ENCODE measurements around the gene FLRT2. TPM values are rescaled to one million over a fixed set of nuclear protein-coding genes. Genes with fewer than 3 reads are reported as not detected.

The FLRT2 gene
- total RNA-seq, 4 donors from 2014 or later = 3.4 to 7.0 (median 4.0) TPM

- no peak for DNase-seq
- H3K4me1 ChIP-seq = no peaks in the 10 kb centered on the region
- no peaks in the 10 kb centered on the region for H3K9me3 ChIP-seq
- intact Hi-C loops (cut with DNase I; ENCODE audit: low total_unique reads) = no loop called here
- WGBS, 2 donors (ENCODE audit: low coverage in 1 of 2) = 33 to 82% methylated on average over 1 to 3 of the region's 3 CpGs
- no peaks in the 10 kb centered on the region for H3K27me3 ChIP-seq
- no peak for TF ChIP-seq POLR2AphosphoS5 (IDR thresholded peaks at IDR 0.05)
- no peak for TF ChIP-seq EP300 (IDR thresholded peaks at IDR 0.05; ENCODE audit: low read depth)
- no peak for TF ChIP-seq CTCF (IDR thresholded peaks at IDR 0.05)
- no peak for TF ChIP-seq POLR2A (IDR thresholded peaks at IDR 0.05)
- H3K36me3 ChIP-seq = no peaks in the 10 kb centered on the region
- in situ Hi-C loops (cut with MboI; ENCODE audit: low pct_ligation_motif_present in 1 of 4, low pct_unique_long_range_greater_than_20kb in 1 of 4, low sequenced_read_pairs in 3 of 4) = no loop called here
- no peak overlapping the region for H3K4me3 ChIP-seq
- H3K27ac ChIP-seq = no peak overlapping the region
Observed at GRCh38 chr14:85618978-85619377, 89.0 kb downstream of the FLRT2 start.

DNA sequence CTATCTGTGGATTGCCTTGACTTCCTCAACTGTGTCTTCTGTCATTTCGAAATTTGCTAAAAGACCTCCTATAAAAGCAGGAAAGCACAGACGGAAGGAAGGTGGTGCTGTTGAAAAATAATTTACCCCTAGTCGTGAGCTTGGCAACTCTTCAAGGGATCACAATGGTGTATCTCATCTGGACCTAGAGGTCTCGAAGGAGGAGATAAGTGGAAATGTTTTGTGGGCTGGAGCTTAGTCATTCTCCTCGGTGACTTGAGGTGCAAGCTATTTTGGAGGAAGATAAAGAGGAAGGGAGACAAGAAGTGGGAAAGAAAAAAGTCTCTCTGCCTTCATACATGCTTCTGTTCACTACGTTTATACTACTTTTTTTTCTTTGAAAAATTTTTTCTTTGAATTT, 89.9 kb downstream of the FLRT2 start:
- in situ Hi-C loops (cut with MboI; ENCODE audit: low pct_ligation_motif_present in 1 of 4, low pct_unique_long_range_greater_than_20kb in 1 of 4, low sequenced_read_pairs in 3 of 4) (no loop called here), intact Hi-C loops (cut with DNase I; ENCODE audit: low total_unique reads) (no loop called here)
- no peaks in the 10 kb centered on the region for H3K36me3 ChIP-seq
- TF ChIP-seq CTCF (IDR thresholded peaks at IDR 0.05) (no peak), POLR2AphosphoS5 (IDR thresholded peaks at IDR 0.05) (no peak), POLR2A (IDR thresholded peaks at IDR 0.05) (no peak), EP300 (IDR thresholded peaks at IDR 0.05; ENCODE audit: low read depth) (no peak)
- no peak overlapping the region for H3K4me3 ChIP-seq
- 35 to 50% methylated on average over 6 of the region's 6 CpGs for WGBS, 2 donors (ENCODE audit: low coverage in 1 of 2)
- no peaks in the 10 kb centered on the region for H3K9me3 ChIP-seq
- no peaks in the 10 kb centered on the region for H3K27me3 ChIP-seq
- no peak for DNase-seq
- no peak overlapping the region for H3K27ac ChIP-seq
- no peaks in the 10 kb centered on the region for H3K4me1 ChIP-seq

- intact Hi-C loops (cut with DNase I; ENCODE audit: low total_unique reads) = no loop called here
Observed at GRCh38 chr14:85620947-85621346, 91.0 kb downstream of the FLRT2 start.

DNA sequence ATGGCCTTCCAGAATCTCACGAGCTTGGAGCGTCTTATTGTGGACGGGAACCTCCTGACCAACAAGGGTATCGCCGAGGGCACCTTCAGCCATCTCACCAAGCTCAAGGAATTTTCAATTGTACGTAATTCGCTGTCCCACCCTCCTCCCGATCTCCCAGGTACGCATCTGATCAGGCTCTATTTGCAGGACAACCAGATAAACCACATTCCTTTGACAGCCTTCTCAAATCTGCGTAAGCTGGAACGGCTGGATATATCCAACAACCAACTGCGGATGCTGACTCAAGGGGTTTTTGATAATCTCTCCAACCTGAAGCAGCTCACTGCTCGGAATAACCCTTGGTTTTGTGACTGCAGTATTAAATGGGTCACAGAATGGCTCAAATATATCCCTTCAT, 92.2 kb downstream of the FLRT2 start:
- H3K4me1 ChIP-seq = no peaks in the 10 kb centered on the region
- intact Hi-C loops (cut with DNase I; ENCODE audit: low total_unique reads) = no loop called here
- 88 to 92% methylated on average over 9 to 13 of the region's 13 CpGs for WGBS, 2 donors (ENCODE audit: low coverage in 1 of 2)
- H3K27ac ChIP-seq = no peak overlapping the region
- no peaks in the 10 kb centered on the region for H3K27me3 ChIP-seq
- no peaks in the 10 kb centered on the region for H3K9me3 ChIP-seq
- no peak for DNase-seq
- no peak overlapping the region for H3K4me3 ChIP-seq
- no peak for TF ChIP-seq CTCF (IDR thresholded peaks at IDR 0.05)
- in situ Hi-C loops (cut with MboI; ENCODE audit: low pct_ligation_motif_present in 1 of 4, low pct_unique_long_range_greater_than_20kb in 1 of 4, low sequenced_read_pairs in 3 of 4) = no loop called here
- H3K36me3 ChIP-seq = no peaks in the 10 kb centered on the region

More at GRCh38 chr14:85620947-85621346, 91.0 kb downstream of the FLRT2 start:
- in situ Hi-C loops (cut with MboI; ENCODE audit: low pct_ligation_motif_present in 1 of 4, low pct_unique_long_range_greater_than_20kb in 1 of 4, low sequenced_read_pairs in 3 of 4) = no loop called here
- 46 to 53% methylated on average over 2 to 3 of the region's 3 CpGs for WGBS, 2 donors (ENCODE audit: low coverage in 1 of 2)
- Histone ChIP-seq H3K4me3 (no peak overlapping the region), H3K27me3 (no peaks in the 10 kb centered on the region), H3K4me1 (no peaks in the 10 kb centered on the region), H3K36me3 (no peaks in the 10 kb centered on the region), H3K9me3 (no peaks in the 10 kb centered on the region), H3K27ac (no peak overlapping the region)
- TF ChIP-seq EP300 (IDR thresholded peaks at IDR 0.05; ENCODE audit: low read depth) (no peak), POLR2A (IDR thresholded peaks at IDR 0.05) (no peak), POLR2AphosphoS5 (IDR thresholded peaks at IDR 0.05) (no peak)
- DNase-seq = no peak

GRCh38 chr14:85622986-85623685, 93.2 kb downstream of the FLRT2 start:
- intact Hi-C loops (cut with DNase I; ENCODE audit: low total_unique reads) (no loop called here), in situ Hi-C loops (cut with MboI; ENCODE audit: low pct_ligation_motif_present in 1 of 4, low pct_unique_long_range_greater_than_20kb in 1 of 4, low sequenced_read_pairs in 3 of 4) (no loop called here)
- no peaks in the 10 kb centered on the region for H3K9me3 ChIP-seq
- no peaks in the 10 kb centered on the region for H3K4me1 ChIP-seq
- no peaks in the 10 kb centered on the region for H3K27me3 ChIP-seq
- no peak overlapping the region for H3K27ac ChIP-seq
- DNase-seq = no peak
- 86 to 94% methylated on average over 9 to 27 of the region's 27 CpGs for WGBS, 2 donors (ENCODE audit: low coverage in 1 of 2)
- TF ChIP-seq POLR2A (IDR thresholded peaks at IDR 0.05) = no peak
- TF ChIP-seq POLR2AphosphoS5 (IDR thresholded peaks at IDR 0.05) = no peak
- no peak for TF ChIP-seq CTCF (IDR thresholded peaks at IDR 0.05)
- no peak for TF ChIP-seq EP300 (IDR thresholded peaks at IDR 0.05; ENCODE audit: low read depth)
- no peaks in the 10 kb centered on the region for H3K36me3 ChIP-seq
- H3K4me3 ChIP-seq = no peak overlapping the region
